GM12892 (cell line): Measurements from ENCODE around the gene SFTPB.

Experiments used
- POLR2A ChIP-seq: IDR thresholded peaks from 2 replicates; pipeline ENCODE4 v1.6.1; 2011; ENCODE audit warnings: low read depth, low read length, control low read depth
- POLR2AphosphoS5 ChIP-seq: IDR thresholded peaks from 2 replicates; pipeline ENCODE4 v1.6.1; 2011; ENCODE audit warnings: low read depth, low read length, control low read depth

DNA sequence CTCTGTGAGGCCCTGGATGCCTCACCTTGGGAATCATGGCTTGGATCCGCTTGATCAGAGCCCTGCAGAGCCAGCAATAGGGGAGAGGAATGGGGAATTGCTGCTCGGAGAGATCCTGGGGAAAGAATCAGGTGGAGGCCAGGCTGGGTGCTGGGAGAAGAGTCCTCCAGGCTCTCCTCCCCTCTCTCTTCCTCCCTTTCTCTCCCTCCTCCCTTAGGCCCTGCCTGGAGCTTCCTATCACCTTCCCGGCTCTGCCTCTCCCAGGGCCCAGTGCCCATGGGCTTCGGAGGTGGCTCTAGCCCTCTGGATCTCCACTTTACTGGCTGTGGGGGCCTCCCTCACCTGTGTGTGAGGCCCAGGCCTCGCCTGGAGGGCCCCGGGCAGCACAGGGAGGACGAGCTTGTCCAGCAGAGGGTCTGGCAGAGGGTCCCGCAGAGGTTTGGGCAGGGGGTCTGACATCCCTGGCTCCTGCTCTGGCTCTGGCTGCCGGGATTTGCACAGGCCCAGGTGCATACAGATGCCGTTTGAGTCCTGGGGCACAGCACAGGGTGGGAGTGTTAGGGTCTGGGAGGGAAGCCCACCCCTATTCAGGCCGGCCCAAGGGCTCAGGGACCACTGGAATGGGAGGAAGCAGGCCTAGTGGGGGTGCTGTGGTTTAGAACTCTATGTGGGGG lies 2.6 kb downstream of the SFTPB start:
- no peak for TF ChIP-seq POLR2A
- TF ChIP-seq POLR2AphosphoS5, result no peak
